GM12878 (cell line): ENCODE measurements around the gene RUVBL2. TPM values are rescaled to one million over a fixed set of nuclear protein-coding genes. Genes with fewer than 3 reads are reported as not detected.

ENCODE experiments used
- BCL3 ChIP-seq: IDR thresholded peaks from 2 replicates; pipeline ENCODE4 v1.6.1; 2011; ENCODE audit warnings: borderline replicate concordance, low read depth, mild to moderate bottlenecking, moderate library complexity, low read length; ENCODE audit not compliant: insufficient read depth, poor library complexity, severe bottlenecking
- MEF2A ChIP-seq: IDR thresholded peaks from 2 replicates; pipeline ENCODE4 v1.6.1; 2011; ENCODE audit warnings: low read depth, mild to moderate bottlenecking, low read length, moderate library complexity; ENCODE audit not compliant: insufficient read depth
- PAX8 ChIP-seq: fragments of 450-650 bp; IDR thresholded peaks from 2 replicates; pipeline ENCODE4 v1.6.1; 2017; ENCODE audit warnings: mild to moderate bottlenecking, moderate library complexity
- polyA plus RNA-seq, 11 experiments: library from polyadenylated mRNA; depleted of rRNA in 4 of 11; unstranded in 6 of 11; stranded (reverse) in 5 of 11; fragments of >200 nt; fragmentation: Nextera tagmentation in 4 of 11; fragmentation: Illumina TruSeq in 1 of 11; extraction: Ambion mirVana in 4 of 11; extraction: Trizol in 1 of 11; gene quantifications; 1 replicate in 1 of 11; 2 replicates in 10 of 11; pipeline versions ENCODE4 v1.2.1 to v1.2.3, GENCODE V29; 2011 to 2016; ENCODE audit warnings: inconsistent platforms in 2 of 11, missing spikeins in 2 of 11, low read depth in 1 of 11
- total RNA-seq, 4 experiments: library from RNA; depleted of rRNA in 3 of 4; stranded (reverse); fragments of >200 nt in 3 of 4; fragmentation: Illumina TruSeq in 1 of 4; extraction: Trizol in 1 of 4; gene quantifications; 2 replicates each; pipeline versions ENCODE4 v1.2.1 to v1.2.3, GENCODE V29; 2013 to 2021
- TF ChIP-seq, protein P1 (sequence below): IDR thresholded peaks from 2 replicates; pipeline ENCODE4 v1.6.1; 2011; ENCODE audit warnings: mild to moderate bottlenecking, low read depth, low read length, moderate library complexity; ENCODE audit not compliant: insufficient replicate concordance
- TF ChIP-seq, protein P2 (sequence below): fragments of 450-650 bp; IDR thresholded peaks from 2 replicates; pipeline ENCODE4 v1.6.1; 2014; ENCODE audit warnings: mild to moderate bottlenecking
- TF ChIP-seq, protein P3 (sequence below): fragments of 450-650 bp; formaldehyde crosslinking; IDR thresholded peaks from 2 replicates; pipeline ENCODE4 v1.4.0; 2020; ENCODE audit warnings: mild to moderate bottlenecking, moderate library complexity

RUVBL2 gene
- total and polyA plus RNA-seq, 10 of the 15 experiments (the other 5 are each of a cell fraction or from before 2014, with no cell fraction given) = 33.8 to 224 (median 125) TPM

- TF ChIP-seq BCL3 (peak; percentile 92), PAX8 (no peak), MEF2A (no peak)
- TF ChIP-seq, protein P1, sequence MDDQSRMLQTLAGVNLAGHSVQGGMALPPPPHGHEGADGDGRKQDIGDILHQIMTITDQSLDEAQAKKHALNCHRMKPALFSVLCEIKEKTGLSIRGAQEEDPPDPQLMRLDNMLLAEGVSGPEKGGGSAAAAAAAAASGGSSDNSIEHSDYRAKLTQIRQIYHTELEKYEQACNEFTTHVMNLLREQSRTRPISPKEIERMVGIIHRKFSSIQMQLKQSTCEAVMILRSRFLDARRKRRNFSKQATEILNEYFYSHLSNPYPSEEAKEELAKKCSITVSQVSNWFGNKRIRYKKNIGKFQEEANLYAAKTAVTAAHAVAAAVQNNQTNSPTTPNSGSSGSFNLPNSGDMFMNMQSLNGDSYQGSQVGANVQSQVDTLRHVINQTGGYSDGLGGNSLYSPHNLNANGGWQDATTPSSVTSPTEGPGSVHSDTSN = peak; percentile 48
- TF ChIP-seq, protein P2, sequence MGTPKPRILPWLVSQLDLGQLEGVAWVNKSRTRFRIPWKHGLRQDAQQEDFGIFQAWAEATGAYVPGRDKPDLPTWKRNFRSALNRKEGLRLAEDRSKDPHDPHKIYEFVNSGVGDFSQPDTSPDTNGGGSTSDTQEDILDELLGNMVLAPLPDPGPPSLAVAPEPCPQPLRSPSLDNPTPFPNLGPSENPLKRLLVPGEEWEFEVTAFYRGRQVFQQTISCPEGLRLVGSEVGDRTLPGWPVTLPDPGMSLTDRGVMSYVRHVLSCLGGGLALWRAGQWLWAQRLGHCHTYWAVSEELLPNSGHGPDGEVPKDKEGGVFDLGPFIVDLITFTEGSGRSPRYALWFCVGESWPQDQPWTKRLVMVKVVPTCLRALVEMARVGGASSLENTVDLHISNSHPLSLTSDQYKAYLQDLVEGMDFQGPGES = no peak
- TF ChIP-seq, protein P3, sequence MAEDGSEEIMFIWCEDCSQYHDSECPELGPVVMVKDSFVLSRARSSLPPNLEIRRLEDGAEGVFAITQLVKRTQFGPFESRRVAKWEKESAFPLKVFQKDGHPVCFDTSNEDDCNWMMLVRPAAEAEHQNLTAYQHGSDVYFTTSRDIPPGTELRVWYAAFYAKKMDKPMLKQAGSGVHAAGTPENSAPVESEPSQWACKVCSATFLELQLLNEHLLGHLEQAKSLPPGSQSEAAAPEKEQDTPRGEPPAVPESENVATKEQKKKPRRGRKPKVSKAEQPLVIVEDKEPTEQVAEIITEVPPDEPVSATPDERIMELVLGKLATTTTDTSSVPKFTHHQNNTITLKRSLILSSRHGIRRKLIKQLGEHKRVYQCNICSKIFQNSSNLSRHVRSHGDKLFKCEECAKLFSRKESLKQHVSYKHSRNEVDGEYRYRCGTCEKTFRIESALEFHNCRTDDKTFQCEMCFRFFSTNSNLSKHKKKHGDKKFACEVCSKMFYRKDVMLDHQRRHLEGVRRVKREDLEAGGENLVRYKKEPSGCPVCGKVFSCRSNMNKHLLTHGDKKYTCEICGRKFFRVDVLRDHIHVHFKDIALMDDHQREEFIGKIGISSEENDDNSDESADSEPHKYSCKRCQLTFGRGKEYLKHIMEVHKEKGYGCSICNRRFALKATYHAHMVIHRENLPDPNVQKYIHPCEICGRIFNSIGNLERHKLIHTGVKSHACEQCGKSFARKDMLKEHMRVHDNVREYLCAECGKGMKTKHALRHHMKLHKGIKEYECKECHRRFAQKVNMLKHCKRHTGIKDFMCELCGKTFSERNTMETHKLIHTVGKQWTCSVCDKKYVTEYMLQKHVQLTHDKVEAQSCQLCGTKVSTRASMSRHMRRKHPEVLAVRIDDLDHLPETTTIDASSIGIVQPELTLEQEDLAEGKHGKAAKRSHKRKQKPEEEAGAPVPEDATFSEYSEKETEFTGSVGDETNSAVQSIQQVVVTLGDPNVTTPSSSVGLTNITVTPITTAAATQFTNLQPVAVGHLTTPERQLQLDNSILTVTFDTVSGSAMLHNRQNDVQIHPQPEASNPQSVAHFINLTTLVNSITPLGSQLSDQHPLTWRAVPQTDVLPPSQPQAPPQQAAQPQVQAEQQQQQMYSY = no peak
These were observed 13.2 kb downstream of the RUVBL2 start (continued) for GRCh38 chr19:49006905-49007304.
